ENCODE results near the gene RAB6C.
"Not testable (repeated sequence)": the region's sequence is repeated elsewhere in the genome, so short reads cannot be mapped to it uniquely, and the experiment has no call there.

RAB6C gene

DNA sequence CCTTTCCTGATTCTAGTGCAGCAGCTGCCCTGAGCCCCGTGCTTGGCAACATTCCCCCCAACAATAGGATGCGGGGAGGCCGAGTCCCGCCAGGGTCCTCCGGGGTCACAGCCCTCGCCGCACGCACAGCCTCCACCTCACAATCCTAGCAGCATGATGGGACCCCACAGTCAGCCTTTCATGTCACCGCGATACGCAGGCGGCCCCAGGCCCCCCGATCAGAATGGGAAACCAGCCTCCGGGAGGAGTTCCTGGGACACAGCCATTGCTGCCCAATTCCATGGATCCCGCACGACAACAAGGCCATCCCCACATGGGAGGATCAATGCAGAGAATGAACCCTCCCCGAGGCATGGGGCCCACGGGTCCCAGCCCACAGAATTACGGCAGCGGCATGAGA lies 13.7 kb downstream of the RAB6C start:
- DNase-seq (ENCODE audit: low read depth in 2 of 3, low spot score in 2 of 3) = not testable (repeated sequence)

DNA sequence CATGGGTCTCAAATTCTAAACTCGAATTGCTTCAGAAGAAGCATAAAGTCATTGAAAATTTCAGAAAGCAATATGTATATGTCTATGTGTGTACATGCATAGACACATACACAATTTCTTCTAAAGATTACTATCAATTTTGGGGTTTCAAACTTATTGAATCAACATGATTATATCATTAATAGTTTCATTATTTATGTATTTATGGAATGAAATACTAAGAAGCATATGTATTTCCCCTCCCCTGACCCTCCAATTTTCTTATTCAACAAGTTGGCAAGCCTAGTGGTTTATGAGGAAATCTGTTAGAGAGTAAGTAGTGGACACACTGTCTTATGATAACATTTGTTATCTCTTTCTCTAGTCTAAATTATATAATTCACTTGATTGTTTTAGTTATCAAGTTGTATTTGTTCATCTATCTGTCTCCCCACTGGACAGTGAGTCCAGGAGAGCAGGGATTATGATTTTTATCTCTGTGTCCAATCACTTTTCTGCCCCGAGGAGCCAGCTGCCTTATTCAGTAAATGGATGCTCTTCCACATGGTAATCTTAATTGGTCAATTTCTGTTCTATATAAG lies 17.3 kb downstream of the RAB6C start:
- not testable (repeated sequence) for DNase-seq (ENCODE audit: low read depth in 2 of 3, low spot score in 2 of 3)

DNA sequence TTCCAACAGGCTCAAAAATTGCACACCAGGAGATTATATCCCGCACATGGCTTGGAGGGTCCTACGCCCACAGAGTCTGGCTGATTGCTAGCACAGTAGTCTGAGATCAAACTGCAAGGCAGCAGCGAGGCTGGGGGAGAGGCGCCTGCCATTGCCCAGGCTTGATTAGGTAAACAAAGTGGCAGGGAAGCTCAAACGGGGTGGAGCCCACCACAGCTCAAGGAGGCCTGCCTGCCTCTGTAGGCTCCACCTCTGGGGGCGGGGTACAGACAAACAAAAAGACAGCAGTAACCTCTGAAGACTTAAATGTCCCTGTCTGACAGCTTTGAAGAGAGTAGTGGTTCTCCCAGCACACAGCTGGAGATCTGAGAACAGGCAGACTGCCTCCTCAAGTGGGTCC lies 19.3 kb downstream of the RAB6C start:
- not testable (repeated sequence) for DNase-seq (ENCODE audit: low read depth in 2 of 3, low spot score in 2 of 3)

DNA sequence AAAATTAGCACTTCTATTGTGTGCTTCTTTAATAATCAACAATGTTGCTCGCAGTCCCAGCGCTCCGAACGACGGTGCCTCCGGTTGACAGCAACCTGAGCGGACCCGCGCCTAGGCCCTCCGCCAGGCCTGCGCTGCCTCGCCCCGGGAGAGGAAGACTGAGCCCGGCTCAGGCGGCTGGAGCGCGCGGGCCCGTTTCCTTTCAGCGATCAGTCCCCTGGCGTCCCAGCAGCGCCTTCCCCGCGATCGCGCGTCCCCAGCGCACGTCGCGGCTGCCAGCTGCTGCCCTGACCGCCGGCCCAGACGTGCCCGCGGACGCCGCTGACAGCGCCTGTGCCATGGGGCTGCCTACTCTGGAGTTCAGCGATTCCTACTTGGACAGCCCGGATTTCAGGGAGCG lies 26.4 kb downstream of the RAB6C start:
- not testable (repeated sequence) for DNase-seq (ENCODE audit: low read depth in 2 of 3, low spot score in 2 of 3)

DNA sequence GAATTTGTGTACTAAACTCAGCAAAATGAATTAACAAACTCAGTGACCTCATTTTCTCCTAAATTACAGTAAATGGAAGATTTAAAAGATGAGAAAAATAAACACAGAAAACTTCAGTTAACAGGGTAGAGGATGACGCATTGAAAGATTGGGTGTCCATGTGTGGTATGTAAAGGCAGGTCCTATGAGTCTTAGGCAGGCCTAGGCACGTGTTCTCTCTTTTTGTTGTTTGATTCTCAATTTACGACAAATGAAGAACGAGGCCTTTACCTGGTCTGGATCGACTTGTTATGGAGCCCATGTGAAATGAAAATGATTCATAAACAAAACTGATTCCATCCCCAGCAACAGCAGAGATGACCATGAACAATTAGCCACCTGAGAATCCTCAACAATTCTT lies 37.2 kb downstream of the RAB6C start:
- not testable (repeated sequence) for DNase-seq (ENCODE audit: low read depth in 2 of 3, low spot score in 2 of 3)

DNA sequence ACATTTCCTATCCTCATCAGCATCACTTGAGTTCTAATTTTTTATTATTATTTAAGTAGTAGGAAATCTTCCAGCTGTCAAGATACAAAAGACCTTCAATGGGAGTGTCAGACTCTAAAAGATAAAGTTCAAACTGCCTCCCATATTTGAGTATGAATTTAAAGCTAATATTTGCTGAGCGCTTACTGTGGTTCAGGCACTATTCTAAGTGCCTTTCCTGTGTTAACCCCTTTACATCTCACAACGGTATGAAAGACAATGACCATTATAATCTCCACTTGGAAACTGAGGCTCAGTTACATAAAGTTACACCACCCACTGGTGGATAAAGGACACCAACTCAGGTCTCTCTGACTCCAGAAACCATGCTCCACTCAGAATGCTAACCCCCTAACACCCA lies 39.9 kb downstream of the RAB6C start:
- no peak for DNase-seq (ENCODE audit: low read depth in 2 of 3, low spot score in 2 of 3)

DNA sequence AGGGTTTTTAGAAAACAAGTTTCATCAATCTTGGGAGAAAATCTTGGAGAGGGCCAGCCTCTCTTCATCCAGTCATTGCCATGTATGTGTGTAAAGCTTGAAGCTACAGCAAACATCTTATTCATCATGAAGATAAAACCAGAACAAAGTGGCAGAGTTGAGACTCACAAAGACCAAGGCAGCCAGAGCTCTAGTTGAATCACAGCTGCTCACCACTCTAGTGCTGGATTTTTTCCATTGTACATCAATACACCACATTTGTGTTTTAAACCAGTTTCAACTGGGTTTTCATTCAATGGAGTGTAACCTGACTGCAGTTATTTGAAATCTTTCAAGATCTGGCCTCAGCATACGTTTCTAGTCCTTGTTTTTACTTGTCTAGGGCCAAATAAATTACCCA lies 40.6 kb downstream of the RAB6C start:
- not testable (repeated sequence) for DNase-seq (ENCODE audit: low read depth in 2 of 3, low spot score in 2 of 3)

DNA sequence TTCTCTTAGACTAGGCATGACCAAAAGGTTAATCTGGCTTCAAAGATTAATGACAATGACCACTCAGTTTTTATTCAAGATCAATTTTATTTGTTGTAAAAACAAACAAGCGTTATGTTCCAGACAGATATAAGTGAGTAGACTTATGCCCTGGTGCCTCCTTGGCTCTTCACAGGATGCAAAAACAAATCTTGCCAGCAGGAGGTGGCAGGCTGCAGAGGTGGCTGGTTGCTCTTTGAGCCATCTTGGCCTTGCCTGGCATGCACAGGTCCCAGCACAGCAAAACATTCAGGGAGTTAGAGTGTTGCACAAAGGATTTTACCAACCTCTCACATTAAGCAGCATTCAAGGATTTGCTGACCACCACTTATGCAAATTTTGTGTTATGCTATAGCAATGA lies 46.5 kb downstream of the RAB6C start:
- DNase-seq (ENCODE audit: low read depth in 2 of 3, low spot score in 2 of 3) = not testable (repeated sequence)

Measured in activated CD8-positive, alpha-beta memory T cell treated with anti-CD3 and anti-CD28 coated beads for 48 hours (primary cell).